ENCODE results near the gene ADAMTS2.

- TF ChIP-seq, protein P1, sequence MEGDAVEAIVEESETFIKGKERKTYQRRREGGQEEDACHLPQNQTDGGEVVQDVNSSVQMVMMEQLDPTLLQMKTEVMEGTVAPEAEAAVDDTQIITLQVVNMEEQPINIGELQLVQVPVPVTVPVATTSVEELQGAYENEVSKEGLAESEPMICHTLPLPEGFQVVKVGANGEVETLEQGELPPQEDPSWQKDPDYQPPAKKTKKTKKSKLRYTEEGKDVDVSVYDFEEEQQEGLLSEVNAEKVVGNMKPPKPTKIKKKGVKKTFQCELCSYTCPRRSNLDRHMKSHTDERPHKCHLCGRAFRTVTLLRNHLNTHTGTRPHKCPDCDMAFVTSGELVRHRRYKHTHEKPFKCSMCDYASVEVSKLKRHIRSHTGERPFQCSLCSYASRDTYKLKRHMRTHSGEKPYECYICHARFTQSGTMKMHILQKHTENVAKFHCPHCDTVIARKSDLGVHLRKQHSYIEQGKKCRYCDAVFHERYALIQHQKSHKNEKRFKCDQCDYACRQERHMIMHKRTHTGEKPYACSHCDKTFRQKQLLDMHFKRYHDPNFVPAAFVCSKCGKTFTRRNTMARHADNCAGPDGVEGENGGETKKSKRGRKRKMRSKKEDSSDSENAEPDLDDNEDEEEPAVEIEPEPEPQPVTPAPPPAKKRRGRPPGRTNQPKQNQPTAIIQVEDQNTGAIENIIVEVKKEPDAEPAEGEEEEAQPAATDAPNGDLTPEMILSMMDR (conservative IDR thresholded peaks at IDR 0.05; ENCODE audit: low read depth, low read length), result no peak
- TF ChIP-seq EZH2phosphoT487 (IDR thresholded peaks at IDR 0.05; ENCODE audit: borderline replicate concordance, low read length) (no peak), EZH2 (IDR thresholded peaks at IDR 0.05; ENCODE audit: low read length, unreplicated experiment) (no peak)
Measured at GRCh38 chr5:179311581-179311980, 33.7 kb downstream of the ADAMTS2 start.
